ENCODE results near the gene NDST1.

NDST1 gene

DNA sequence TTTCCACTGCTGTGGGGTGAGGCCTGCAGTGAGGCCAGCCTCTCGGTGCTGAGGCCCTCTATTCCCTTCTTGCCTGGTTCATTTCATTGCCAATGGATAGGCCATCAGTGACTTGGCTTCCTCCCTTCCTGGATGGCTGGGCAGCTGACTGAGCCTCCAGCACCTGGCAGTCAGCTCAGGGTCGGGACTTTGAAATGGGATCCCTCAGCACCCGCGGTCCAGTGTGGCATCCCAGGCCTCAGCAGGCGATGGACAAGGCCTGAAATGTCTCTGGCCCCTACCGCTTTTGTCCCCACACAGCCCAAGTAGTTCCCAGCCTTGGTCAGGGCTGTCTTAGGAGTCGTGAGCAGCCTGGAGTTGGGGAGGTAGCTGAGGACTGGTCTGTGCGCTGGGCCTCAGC is 17.2 kb downstream of the NDST1 start:
- DNase-seq: no peak

DNA sequence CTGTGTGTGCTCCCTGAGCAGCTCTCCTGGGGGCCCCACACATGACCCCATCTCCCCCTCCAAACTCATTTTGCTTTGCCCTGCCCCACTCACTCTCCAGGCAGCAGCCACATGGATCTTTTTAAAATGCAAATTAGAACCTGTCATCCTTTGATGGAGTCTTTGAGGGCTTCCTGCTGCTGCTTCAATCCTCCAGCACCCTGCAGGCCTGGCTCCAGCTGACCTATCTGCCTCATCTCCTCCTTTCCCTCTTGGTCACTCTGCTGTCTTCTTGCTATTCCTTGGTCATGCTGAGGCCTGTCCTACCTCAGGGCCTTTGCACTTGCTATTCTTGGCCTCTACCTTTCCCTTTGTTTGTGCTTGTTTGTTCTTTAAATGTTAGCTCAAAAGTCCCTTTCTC is 17.9 kb downstream of the NDST1 start:
- no peak for DNase-seq

DNA sequence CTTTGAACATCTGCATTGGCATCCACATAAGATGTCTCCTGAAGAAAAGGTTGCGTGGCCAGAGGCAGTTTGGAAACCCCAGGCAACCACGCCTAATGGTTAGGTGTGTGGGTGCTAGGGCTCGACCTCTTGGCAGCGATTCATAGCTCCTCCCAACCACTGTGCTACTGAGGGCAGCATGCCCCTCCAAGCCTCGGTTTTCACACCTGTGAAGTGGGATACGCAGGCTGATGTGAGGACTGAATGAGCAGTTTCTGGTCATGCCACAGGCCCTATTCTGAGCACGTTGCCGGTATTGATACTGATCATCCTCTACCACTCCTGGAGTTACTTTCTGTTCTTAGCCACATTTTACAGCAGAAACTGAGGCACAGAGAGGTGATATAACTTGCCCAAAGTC is 19.1 kb downstream of the NDST1 start:
- no peak for DNase-seq

DNA sequence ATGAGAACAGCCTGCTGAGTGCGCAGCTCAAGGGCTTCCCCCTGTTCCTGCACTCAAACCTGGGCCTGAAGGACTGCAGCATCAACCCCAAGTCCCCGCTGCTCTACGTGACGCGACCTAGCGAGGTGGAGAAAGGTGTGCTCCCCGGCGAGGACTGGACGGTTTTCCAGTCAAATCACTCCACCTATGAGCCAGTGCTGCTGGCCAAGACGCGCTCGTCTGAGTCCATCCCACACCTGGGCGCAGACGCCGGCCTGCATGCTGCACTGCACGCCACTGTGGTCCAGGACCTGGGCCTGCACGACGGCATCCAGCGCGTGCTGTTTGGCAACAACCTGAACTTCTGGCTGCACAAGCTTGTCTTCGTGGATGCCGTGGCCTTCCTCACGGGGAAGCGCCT is 19.9 kb downstream of the NDST1 start:
- DNase-seq: no peak

DNA sequence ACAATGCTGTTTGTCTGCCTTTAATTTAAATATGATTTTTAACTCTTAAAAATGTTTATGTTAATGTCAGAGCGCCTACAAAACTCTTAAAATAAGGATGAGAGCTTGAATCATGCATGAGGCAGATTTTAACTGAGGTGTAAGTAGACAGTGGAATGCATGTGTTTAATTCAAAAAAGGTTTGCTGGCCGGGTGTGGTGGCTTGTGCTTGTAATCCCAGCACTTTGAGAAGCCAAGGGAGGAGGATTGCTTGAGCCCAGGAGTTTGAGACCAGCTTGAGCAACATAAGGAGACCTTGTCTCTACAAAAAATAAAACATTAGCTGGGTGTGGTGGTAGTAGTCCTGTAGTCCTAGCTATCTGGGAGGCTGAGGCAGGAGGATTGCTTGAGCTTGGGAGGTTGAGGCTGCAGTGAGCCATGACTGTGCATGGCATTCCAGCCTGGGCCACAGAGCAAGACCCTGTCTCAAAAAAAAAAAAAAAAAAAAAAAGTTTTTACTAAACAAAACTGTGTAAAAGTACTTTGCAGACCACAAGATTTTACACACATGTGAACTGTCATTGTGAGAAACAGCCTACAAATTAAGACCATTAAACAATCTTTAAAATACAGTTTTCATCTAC is 21.1 kb downstream of the NDST1 start:
- no peak for DNase-seq

DNA sequence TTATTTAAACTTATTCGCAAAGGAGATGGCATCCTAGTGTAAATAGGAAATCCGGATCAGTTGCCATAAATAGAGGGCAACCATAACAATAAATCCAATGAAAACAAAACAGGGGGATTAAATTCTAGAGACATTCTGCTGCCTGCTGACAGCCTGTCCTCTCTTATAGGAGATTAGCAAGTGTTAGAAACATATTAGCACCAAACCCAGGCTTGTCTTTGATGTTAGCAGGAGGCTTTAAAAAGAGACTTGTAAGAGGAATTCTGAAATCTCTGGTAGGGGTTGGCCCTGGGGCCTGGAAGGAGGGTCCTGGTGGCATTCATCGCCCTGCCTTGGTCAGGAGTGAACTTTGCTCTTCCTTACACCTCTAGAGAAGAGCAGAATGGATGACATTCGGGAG is 21.6 kb downstream of the NDST1 start:
- DNase-seq: no peak

DNA sequence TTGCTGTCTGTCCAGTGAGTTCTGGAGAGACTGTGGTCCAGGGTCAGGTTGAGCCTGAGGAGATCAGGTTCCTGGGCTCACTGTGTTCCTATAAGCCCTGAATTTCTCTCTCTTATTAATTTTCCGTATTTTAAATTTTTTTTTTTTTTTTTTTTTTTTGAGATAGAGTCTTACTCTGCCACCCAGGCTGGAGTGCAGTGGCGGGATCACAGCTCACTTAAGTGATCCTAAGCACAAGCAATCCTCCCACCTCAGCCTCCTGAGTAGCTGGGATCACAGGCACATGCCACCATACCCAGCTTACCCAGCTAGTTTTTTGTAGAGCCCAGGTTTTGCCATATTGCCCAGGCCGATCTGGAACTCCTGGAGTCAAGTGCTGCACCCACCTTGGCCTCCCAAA is 22.5 kb downstream of the NDST1 start:
- no peak for DNase-seq

DNA sequence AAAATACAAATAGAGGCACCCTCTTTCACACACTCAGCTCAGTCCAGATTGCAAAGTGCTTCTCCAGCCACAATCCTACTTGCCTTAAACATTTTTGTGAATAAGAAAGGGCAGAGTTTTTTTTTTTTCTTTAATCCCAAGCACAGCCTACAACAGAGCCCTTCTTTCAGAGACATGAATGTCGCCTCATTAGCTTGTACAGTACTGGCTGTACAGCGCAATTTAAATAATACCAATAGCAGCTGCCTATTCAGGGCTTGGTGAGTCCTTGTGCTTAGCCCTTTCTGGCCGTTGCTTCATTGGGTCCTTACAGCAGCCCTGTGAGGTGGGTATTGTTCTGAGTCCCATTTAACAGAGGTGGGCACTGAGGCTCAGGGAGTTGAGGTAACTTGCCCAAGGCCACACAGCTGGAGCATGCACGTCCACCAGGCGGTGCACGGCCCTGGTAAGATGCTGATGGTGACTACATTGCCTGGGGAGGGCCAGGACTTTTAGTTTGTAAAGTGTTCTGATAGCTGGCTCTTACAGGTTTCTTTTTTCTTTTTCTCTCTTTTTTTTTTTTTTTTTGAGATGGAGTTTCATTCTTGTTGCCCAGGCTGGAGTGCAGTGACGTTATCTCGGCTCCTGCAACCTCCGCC is 23.1 kb downstream of the NDST1 start:
- no peak for DNase-seq

DNA sequence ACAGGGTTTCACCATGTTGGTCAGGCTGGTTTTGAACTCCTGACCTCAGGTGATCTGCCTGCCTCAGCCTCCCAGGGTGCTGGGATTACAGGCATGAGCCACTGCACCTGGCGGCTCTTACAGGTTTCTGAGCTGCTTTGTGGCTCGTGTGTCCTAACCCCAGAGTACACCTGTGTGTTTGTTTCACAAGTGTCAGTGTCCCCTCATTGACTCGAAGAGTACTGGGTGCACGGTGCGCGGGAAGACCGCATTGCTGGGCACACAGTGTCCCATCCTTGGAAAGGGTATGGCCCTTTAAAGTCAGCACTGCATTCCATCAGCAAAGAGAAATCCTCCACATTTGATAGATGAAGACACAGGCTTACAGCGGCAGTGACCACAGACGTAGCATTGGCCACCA is 23.8 kb downstream of the NDST1 start:
- DNase-seq: no peak

DNA sequence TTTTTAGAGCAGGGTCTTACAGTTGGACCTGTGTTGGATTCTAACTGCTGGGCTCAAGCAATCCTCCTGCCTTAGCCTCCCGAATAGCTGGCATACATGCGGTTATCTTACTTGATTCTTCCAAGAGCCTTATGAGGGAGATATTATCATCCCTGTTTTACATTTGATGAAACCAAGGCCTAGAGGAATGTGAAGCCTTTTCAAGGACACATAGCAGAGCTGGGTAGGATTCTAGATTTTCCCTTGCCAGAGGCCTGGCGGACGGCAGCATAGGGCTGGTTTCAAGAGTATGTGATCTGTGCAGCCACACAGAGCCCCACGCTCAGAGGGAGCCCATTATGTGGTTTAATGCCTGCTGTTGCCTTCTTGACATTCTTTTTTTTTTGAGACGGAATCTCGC is 24.2 kb downstream of the NDST1 start:
- no peak for DNase-seq

DNA sequence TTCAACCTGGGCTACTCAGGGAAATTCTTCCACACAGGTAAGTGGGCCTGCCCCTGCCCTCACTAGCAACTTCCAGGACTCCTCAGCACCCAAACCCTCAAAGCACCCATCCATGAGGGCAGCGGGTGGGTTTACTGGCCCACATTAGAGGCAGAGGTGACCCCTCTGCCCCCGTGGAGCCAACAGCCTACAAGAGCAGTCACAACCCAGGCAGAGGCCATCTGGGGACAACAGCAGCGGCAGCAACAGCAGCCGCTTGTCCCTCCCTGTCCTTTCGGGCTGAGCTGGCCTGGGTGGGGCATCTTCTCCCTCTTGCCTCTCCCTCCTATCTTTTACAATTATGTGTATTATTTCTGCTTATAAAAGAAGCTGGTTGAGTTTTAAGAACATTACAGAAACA is 25.1 kb downstream of the NDST1 start:
- DNase-seq: no peak

DNA sequence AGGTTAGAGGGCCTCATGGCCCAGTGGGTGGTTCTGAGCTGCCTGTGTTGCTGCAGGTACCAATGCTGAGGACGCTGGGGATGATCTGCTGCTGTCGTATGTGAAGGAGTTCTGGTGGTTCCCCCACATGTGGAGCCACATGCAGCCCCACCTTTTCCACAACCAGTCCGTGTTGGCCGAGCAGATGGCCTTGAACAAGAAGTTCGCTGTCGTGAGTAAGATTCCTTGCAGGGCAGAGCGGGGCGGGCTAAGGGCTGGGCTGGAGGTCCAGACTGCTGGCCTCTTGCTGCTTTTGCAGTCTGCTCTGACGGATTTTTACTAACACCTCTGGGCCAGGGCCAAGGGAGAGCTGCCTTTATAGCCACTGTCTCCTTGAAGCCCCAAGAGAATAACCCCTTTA is 26.9 kb downstream of the NDST1 start:
- no peak for DNase-seq

DNA sequence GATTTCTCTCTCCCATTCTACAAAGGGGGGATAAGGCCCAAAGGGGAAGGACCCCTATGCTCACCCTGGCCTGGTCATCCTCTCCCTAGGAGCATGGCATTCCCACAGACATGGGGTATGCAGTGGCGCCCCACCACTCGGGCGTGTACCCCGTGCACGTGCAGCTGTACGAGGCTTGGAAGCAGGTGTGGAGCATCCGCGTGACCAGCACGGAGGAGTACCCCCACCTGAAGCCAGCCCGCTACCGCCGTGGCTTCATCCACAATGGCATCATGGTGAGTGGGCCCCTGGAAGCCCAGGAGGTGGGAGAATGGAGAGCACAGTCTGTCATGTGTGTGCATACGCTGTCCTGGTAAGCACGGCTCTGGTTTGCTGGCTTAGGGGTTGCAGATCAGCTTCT is 27.7 kb downstream of the NDST1 start:
- DNase-seq: no peak

DNA sequence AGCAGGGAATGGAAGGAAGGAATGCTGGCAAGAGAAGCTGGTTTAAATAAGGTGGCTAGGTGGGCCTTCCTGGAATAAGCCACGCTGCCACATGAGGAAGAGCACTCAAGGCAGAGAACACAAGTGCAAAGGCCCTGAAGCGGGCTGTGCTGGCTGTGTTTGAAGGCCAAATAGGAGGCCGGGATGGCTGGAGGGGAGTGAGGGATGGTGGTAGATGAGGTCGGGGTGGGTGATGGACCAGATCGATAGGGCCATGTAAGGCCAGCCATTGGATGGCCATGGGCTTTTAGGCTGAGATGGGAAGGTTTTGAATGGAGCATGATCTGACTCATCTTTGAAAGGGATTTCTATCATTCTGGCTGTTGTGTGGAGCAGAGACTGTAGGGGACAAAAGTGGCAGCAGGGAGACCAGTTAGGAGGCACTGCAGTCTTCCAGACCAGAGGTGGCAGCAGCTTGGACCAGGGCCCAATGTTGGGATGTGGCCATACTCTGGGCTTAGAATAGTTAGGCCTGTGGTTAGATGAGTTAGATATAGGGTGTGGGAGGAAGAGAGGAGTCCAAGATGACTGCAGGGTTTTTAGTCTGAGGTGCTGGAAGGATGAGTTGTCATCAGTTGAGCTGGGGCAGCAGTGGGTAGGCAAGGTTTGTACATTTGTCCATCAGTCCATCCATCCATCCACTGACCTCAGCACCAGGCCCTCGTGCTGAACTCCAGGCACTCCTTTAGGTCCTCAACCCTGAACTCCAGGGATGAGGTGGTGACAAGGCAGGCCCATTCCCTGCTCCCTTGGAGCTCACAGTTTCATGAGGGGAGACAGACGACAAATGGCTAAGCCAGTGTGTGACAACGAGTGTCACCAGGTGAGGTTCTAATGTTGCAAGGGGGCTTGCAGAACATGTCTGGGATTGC is 30.3 kb downstream of the NDST1 start:
- no peak for DNase-seq

DNA sequence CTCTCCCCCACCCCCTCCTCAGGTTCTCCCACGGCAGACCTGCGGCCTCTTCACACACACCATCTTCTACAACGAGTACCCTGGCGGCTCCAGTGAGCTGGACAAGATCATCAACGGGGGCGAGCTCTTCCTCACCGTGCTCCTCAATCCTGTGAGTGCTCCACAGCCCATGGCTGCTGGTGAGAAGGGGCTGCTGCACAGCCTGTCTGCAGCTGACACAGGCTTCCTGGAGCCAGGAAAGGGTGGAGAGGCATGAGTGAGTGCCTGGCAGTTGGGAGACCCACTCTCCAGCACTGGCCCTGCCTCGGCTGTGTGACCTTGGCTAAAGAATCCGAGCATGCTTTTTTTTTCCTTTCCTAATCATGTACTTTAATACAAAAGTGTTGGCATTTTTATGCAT is 31.3 kb downstream of the NDST1 start:
- no peak for DNase-seq

DNA sequence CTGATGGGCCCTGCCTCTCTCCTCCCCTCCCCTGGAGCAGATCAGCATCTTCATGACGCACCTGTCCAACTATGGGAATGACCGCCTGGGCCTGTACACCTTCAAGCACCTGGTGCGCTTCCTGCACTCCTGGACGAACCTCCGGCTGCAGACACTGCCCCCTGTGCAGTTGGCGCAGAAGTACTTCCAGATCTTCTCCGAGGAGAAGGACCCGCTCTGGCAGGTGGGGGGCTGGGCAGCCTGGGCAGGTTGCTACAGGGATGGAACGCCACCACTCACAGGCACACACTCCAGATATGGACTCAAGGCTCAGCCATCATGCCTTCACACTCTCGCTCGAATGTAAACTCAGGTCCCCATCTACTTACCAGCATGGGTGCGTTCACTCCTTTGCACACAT is 32.1 kb downstream of the NDST1 start:
- no peak for DNase-seq

DNA sequence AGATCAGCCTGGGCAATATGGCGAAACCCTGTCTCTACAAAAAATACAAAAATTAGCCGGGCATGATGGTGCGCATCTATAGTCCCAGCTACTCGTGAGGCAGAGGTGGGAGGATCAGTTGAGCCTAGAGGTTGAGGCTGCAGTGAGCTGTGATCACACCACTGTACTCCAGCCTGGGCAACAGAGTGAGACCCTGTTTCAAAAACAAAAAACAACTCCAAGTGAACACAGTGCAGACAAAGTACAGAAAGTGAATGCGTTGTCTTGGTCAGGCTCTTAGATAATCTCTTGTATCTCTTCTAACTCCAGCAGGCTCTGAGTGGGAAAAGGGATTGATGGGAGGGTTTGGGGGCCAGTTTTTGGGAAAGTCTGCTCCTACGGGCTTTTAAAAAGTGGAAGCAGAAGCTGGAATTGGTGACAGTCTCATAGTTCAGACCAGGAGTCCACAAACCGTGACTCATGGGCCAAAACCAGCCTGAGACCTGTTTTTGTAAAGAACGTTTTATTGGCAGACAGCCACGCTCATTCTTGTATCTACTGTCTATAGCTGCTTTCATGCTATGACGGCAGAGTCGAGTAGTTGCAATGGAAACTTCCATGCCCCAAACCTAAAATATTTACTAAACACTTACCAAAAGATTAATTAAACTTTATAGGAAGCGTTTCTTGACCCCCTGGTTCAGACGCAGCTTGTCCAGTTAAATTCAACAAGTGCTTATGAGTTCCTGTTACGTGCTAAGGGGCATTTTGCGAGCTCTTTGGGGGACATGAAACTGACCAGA is 32.9 kb downstream of the NDST1 start:
- no peak for DNase-seq

DNA sequence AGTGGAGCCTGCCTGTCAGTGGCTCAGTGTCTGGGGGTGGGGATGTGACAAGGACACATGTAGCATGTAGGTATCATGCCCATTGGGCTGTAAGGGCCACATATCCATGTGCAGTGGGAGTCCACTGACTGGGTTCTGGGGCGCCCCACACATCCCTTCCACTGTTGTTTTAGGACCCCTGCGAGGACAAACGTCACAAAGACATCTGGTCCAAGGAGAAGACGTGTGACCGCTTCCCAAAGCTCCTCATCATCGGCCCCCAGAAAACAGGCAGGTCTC is 33.4 kb downstream of the NDST1 start:
- DNase-seq: no peak

DNA sequence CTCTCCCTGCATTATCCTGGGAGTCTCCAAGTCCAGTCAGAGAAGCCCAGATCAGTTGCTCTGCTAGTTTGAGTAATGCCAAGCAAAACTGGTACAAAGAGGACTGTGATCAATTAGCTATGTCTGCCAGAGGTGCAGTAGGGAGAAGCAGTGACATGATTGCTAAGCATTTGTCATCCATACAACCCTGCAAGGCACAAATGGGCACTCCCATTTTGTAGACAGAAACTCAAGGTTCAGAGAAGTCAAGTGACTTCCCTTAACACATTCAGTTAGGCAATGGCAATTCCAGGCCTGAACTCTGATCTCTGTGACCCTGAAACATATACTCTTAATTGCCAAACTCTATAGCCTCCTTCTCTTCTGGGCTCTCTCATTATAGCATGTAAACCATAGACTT is 34.0 kb downstream of the NDST1 start:
- no peak for DNase-seq

DNA sequence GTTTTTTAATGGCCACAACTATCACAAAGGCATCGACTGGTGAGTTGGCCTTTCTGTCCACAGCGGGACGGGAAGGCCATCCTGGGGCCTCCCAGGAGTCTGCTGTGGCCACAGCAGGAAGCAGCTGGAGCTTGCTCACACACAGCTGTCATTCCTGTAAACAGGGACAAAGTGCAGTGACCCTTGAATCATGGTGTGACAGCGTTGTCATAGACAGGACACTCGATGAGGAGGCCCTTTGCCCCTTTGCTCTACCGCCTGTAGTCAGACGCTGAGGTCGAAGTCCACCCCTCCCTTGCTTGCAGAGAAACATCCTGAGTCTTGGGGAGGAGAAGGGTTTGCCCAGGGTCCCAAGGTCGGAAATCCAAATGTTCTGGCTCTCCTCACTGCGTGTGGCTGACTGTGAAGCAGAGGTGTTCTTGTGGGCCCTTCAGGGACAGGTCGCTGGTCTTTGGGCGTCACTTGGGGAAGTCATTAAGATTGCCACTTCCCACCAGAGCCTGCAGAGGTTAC is 35.1 kb downstream of the NDST1 start:
- no peak for DNase-seq

DNA sequence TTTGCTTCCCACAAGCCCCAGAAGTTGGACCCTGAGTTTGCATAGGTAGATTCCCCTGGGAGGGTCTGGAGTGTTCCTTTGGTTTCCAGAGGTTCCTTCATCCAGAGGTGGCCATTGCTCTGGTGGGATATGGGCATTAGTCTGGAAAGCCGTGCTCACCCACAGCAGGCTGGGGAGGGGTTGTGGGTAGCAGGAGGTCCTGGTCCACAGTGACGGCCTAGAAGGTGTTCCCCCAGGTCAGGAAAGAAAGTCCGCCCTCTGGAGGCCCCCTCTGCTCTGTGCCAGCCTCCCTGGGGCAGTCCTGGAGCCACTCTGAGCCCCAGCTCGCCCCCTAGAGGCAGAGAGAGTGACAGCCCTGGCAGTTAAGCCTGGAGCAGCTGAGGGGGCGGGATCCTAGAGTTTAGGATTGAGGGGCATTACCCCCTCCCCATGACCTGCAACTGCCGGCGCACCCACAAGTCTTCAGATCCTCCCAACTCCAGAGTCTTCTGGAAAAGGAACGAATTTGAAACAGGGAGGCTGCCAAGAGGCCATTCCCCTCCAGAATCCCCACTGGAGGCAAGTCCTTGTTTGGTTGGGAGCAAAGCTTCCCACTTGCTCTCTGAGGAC is 36.8 kb downstream of the NDST1 start:
- DNase-seq: peak; percentile 42

DNA sequence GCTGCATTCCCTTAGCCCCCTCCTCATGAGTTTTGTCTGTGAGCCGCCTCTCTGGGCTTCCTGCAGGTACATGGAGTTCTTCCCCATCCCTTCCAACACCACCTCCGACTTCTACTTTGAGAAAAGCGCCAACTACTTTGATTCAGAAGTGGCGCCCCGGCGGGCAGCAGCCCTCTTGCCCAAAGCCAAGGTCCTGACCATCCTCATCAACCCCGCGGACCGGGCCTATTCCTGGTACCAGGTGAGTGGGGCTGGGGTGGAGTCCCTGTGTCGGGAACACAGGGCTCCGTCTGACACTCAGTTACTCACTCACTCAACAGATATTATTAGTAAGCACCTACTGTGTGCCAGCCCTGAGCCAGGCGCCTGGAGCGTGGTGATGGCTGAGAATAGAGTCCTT is 37.3 kb downstream of the NDST1 start:
- DNase-seq: no peak

DNA sequence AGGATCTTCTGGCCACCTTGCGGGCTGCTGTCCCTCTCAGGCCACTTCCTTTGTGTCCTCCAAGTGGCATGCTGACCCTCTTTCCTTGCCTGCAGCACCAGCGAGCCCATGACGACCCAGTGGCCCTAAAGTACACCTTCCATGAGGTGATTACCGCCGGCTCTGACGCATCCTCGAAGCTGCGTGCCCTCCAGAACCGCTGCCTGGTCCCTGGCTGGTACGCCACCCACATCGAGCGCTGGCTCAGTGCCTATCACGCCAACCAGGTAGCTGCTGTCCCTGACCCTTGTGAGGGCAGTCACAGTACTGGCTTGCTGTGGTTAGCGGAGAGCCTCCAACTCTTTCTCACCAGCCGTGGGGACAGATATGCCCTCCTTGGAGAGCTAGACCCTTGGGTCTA is 40.2 kb downstream of the NDST1 start:
- DNase-seq: no peak

Measured in activated CD4-positive, alpha-beta T cell treated with anti-CD3 and anti-CD28 coated beads, Interleukin-2, amount 50 U/mL, for 1 hour (primary cell).